PC-9 (cell line): ENCODE measurements around the gene BTN2A1.

Source experiments
- CTCF ChIP-seq: fragments of 200-600 bp; sonication (generic); conservative IDR thresholded peaks from 2 replicates; pipeline ENCODE4 v1.6.1; 2017; ENCODE audit warnings: mixed run types, antibody characterized with exemption, mild to moderate bottlenecking, moderate library complexity
- EZH2 ChIP-seq: fragments of 200-600 bp; sonication (generic); IDR thresholded peaks from 2 replicates; pipeline ENCODE4 v1.8.0; 2017; ENCODE audit warnings: antibody characterized with exemption, low read depth

GRCh38 chr6:26494117-26494516 lies 36.4 kb downstream of the BTN2A1 start:
- TF ChIP-seq CTCF (no peak), EZH2 (no peak)
